WTC11 (cell line): ENCODE results near the gene GRM4. TPM values are rescaled to one million over a fixed set of nuclear protein-coding genes. Genes with fewer than 3 reads are reported as not detected.

Experiments
- ATAC-seq: fragments of 200-7000 bp; cut with Tn5 transposase; 2 replicates; pipeline ENCODE4 v1.10.0; 2021; ENCODE audit warnings: mild to moderate bottlenecking, moderate library complexity
- CTCF ChIA-PET: fragments of 300-600 bp; sonication (Branson Sonifier 250); formaldehyde crosslinking; loops from one replicate; lab custom pipeline; 2021; ENCODE audit warnings: antibody characterized with exemption; lab: Charles Lee
- POLR2A ChIA-PET: fragments of 350-600 bp; sonication (Branson Sonifier 250); formaldehyde crosslinking; loops from one replicate; lab custom pipeline; 2021; ENCODE audit warnings: antibody characterized with exemption; lab: Charles Lee
- DNase-seq: peaks from one replicate; pipeline ENCODE4 v3.0.0; 2021; ENCODE audit warnings: low spot score
- H3K27ac Mint-ChIP-seq: 2 replicates; pipeline ENCODE4 v1.8.0; 2021; ENCODE audit warnings: mixed read lengths
- H3K27me3 Mint-ChIP-seq: 2 replicates; pipeline ENCODE4 v1.8.0; 2021; ENCODE audit warnings: low read depth, mild to moderate bottlenecking, moderate library complexity, mixed read lengths
- H3K36me3 Mint-ChIP-seq: 2 replicates; pipeline ENCODE4 v1.8.0; 2021; ENCODE audit warnings: mixed read lengths
- H3K4me1 Mint-ChIP-seq: 2 replicates; pipeline ENCODE4 v1.8.0; 2022; ENCODE audit warnings: mixed read lengths
- H3K4me3 Mint-ChIP-seq: 2 replicates; pipeline ENCODE4 v1.8.0; 2021; ENCODE audit warnings: mild to moderate bottlenecking, moderate library complexity, mixed read lengths
- H3K9me3 Mint-ChIP-seq: 2 replicates; pipeline ENCODE4 v1.8.0; 2021; ENCODE audit warnings: mixed read lengths
- CREB1 ChIP-seq: sonication (generic); formaldehyde crosslinking; IDR thresholded peaks from 2 replicates; pipeline ENCODE4 v1.8.0; 2023; ENCODE audit warnings: mild to moderate bottlenecking, missing genetic modification reagents
- E2F1 ChIP-seq: sonication (generic); formaldehyde crosslinking; IDR thresholded peaks from 2 replicates; pipeline ENCODE4 v1.8.0; 2022; ENCODE audit warnings: mild to moderate bottlenecking, missing genetic modification reagents
- HMGA2 ChIP-seq: fragments of 250-450 bp; sonication (Bioruptor Pico); IDR thresholded peaks from 2 replicates; pipeline ENCODE4 v1.4.0; 2021; ENCODE audit warnings: mild to moderate bottlenecking, moderate library complexity
- JUN ChIP-seq: sonication (generic); formaldehyde crosslinking; IDR thresholded peaks from 2 replicates; pipeline ENCODE4 v1.8.0; 2023; ENCODE audit warnings: mild to moderate bottlenecking, missing genetic modification reagents
- MXD4 ChIP-seq: fragments of 250-450 bp; sonication (Bioruptor Pico); IDR thresholded peaks from 2 replicates; pipeline ENCODE4 v1.8.0; 2021; ENCODE audit warnings: mild to moderate bottlenecking, moderate library complexity, borderline replicate concordance
- NFATC4 ChIP-seq: fragments of 250-450 bp; sonication (Bioruptor Pico); IDR thresholded peaks from 2 replicates; pipeline ENCODE4 v1.9.0; 2021; ENCODE audit warnings: mild to moderate bottlenecking
- NR3C1 ChIP-seq: sonication (generic); formaldehyde crosslinking; conservative IDR thresholded peaks from 2 replicates; pipeline ENCODE4 v1.8.1; 2023; ENCODE audit warnings: low read depth, mild to moderate bottlenecking, missing genetic modification reagents
- OVOL2 ChIP-seq: fragments of 250-450 bp; sonication (Bioruptor Pico); IDR thresholded peaks from 2 replicates; pipeline ENCODE4 v1.9.0; 2021; ENCODE audit warnings: mild to moderate bottlenecking, borderline replicate concordance
- SMAD3 ChIP-seq: sonication (generic); formaldehyde crosslinking; IDR thresholded peaks from 2 replicates; pipeline ENCODE4 v1.8.0; 2022; ENCODE audit warnings: missing genetic modification reagents, mild to moderate bottlenecking, borderline replicate concordance
- TCF7 ChIP-seq: sonication (generic); formaldehyde crosslinking; IDR thresholded peaks from 2 replicates; pipeline ENCODE4 v1.8.0; 2022; ENCODE audit warnings: mild to moderate bottlenecking, low read depth, missing genetic modification reagents, moderate library complexity
- TEAD1 ChIP-seq: sonication (generic); formaldehyde crosslinking; IDR thresholded peaks from 2 replicates; pipeline ENCODE4 v1.8.0; 2022; ENCODE audit warnings: mild to moderate bottlenecking, missing genetic modification reagents
- TP53 ChIP-seq: sonication (generic); formaldehyde crosslinking; IDR thresholded peaks from 2 replicates; pipeline ENCODE4 v1.8.1; 2023; ENCODE audit warnings: mild to moderate bottlenecking, missing genetic modification reagents
- ZBTB43 ChIP-seq: sonication (generic); formaldehyde crosslinking; IDR thresholded peaks from 2 replicates; pipeline ENCODE4 v1.8.1; 2023; ENCODE audit warnings: mild to moderate bottlenecking, missing genetic modification reagents
- ZMAT4 ChIP-seq: fragments of 250-450 bp; sonication (Bioruptor Pico); IDR thresholded peaks from 2 replicates; pipeline ENCODE4 v1.9.0; 2021; ENCODE audit warnings: mild to moderate bottlenecking
- ZNF121 ChIP-seq: sonication (generic); formaldehyde crosslinking; IDR thresholded peaks from 2 replicates; pipeline ENCODE4 v1.8.0; 2023; ENCODE audit warnings: missing genetic modification reagents
- ZNF219 ChIP-seq: sonication (generic); formaldehyde crosslinking; IDR thresholded peaks from 2 replicates; pipeline ENCODE4 v1.8.0; 2023; ENCODE audit warnings: missing genetic modification reagents, mild to moderate bottlenecking, borderline replicate concordance
- ZNF263 ChIP-seq: sonication (generic); formaldehyde crosslinking; IDR thresholded peaks from 2 replicates; pipeline ENCODE4 v1.8.1; 2022; ENCODE audit warnings: low read depth, mild to moderate bottlenecking, moderate library complexity, missing genetic modification reagents
- ZNF281 ChIP-seq: sonication (generic); formaldehyde crosslinking; IDR thresholded peaks from 2 replicates; pipeline ENCODE4 v1.8.0; 2023; ENCODE audit warnings: mild to moderate bottlenecking, missing genetic modification reagents
- ZNF416 ChIP-seq: fragments of 250-450 bp; sonication (Bioruptor Pico); IDR thresholded peaks from 2 replicates; pipeline ENCODE4 v1.9.0; 2021; ENCODE audit warnings: mild to moderate bottlenecking, inconsistent platforms
- total RNA-seq: library from RNA; stranded (reverse); gene quantifications from 3 replicates; pipeline ENCODE4 v1.2.3, GENCODE V29; 2021
- TF ChIP-seq, protein P1 (sequence below): sonication (generic); formaldehyde crosslinking; IDR thresholded peaks from 2 replicates; pipeline ENCODE4 v1.8.0; 2022; ENCODE audit warnings: mild to moderate bottlenecking, missing genetic modification reagents
- TF ChIP-seq, protein P2 (sequence below): fragments of 250-450 bp; sonication (Bioruptor Pico); IDR thresholded peaks from 2 replicates; pipeline ENCODE4 v1.8.0; 2021; ENCODE audit warnings: mild to moderate bottlenecking
- TF ChIP-seq, protein P3 (sequence below): sonication (generic); formaldehyde crosslinking; IDR thresholded peaks from 2 replicates; pipeline ENCODE4 v1.8.0; 2022; ENCODE audit warnings: mild to moderate bottlenecking, missing genetic modification reagents

Gene GRM4
- total RNA-seq, 1 experiment from 2014 or later = 34.5 TPM

- TF ChIP-seq E2F1 (no peak), HMGA2 (CRISPR knock-in tag) (no peak), JUN (CRISPR knock-in tag) (no peak), CREB1 (CRISPR knock-in tag) (no peak), ZMAT4 (CRISPR knock-in tag) (no peak)
Observed at GRCh38 chr6:34094474-34095135, 51.3 kb downstream of the GRM4 start (continued).

- no peak for ATAC-seq
- no peak for TF ChIP-seq SMAD3 (CRISPR knock-in tag)
- TF ChIP-seq ZNF281 (CRISPR knock-in tag) = no peak
- TF ChIP-seq, protein P1, sequence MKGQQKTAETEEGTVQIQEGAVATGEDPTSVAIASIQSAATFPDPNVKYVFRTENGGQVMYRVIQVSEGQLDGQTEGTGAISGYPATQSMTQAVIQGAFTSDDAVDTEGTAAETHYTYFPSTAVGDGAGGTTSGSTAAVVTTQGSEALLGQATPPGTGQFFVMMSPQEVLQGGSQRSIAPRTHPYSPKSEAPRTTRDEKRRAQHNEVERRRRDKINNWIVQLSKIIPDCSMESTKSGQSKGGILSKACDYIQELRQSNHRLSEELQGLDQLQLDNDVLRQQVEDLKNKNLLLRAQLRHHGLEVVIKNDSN = no peak
- no peak for TF ChIP-seq TCF7 (CRISPR knock-in tag)
- TF ChIP-seq ZBTB43 (CRISPR knock-in tag) = no peak
- no peak for TF ChIP-seq TEAD1 (CRISPR knock-in tag)
- no peak for TF ChIP-seq NFATC4 (CRISPR knock-in tag)
- TF ChIP-seq, protein P2, sequence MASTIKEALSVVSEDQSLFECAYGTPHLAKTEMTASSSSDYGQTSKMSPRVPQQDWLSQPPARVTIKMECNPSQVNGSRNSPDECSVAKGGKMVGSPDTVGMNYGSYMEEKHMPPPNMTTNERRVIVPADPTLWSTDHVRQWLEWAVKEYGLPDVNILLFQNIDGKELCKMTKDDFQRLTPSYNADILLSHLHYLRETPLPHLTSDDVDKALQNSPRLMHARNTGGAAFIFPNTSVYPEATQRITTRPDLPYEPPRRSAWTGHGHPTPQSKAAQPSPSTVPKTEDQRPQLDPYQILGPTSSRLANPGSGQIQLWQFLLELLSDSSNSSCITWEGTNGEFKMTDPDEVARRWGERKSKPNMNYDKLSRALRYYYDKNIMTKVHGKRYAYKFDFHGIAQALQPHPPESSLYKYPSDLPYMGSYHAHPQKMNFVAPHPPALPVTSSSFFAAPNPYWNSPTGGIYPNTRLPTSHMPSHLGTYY = no peak
- TF ChIP-seq OVOL2 (CRISPR knock-in tag) = no peak
- TF ChIP-seq MXD4 (CRISPR knock-in tag) = no peak
- no peak for TF ChIP-seq NR3C1 (CRISPR knock-in tag)
- no peak for TF ChIP-seq TP53
- TF ChIP-seq ZNF416 (CRISPR knock-in tag) = no peak
- TF ChIP-seq, protein P3, sequence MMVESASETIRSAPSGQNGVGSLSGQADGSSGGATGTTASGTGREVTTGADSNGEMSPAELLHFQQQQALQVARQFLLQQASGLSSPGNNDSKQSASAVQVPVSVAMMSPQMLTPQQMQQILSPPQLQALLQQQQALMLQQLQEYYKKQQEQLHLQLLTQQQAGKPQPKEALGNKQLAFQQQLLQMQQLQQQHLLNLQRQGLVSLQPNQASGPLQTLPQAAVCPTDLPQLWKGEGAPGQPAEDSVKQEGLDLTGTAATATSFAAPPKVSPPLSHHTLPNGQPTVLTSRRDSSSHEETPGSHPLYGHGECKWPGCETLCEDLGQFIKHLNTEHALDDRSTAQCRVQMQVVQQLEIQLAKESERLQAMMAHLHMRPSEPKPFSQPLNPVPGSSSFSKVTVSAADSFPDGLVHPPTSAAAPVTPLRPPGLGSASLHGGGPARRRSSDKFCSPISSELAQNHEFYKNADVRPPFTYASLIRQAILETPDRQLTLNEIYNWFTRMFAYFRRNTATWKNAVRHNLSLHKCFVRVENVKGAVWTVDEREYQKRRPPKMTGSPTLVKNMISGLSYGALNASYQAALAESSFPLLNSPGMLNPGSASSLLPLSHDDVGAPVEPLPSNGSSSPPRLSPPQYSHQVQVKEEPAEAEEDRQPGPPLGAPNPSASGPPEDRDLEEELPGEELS (CRISPR knock-in tag) = no peak
- no peak for TF ChIP-seq ZNF121 (CRISPR knock-in tag)
- no peak for TF ChIP-seq ZNF263
- TF ChIP-seq ZNF219 (CRISPR knock-in tag) = no peak
- Mint-ChIP-seq H3K27ac (no peak overlapping the region), H3K27me3 (no peaks in the 10 kb centered on the region), H3K9me3 (no peaks in the 10 kb centered on the region), H3K4me3 (no peak overlapping the region), H3K36me3 (no peaks in the 10 kb centered on the region), H3K4me1 (peaks cover 36% of the 10 kb centered on the region)
- no peak for DNase-seq
- POLR2A ChIA-PET = no interaction called here
- CTCF ChIA-PET = interaction anchor here (0.6 to 1.4 kb wide), 5 partner anchors 32 to 126 kb away, joined by 3 to 5 read pairs (median 3); no protein-coding TSS in a partner anchor
Observed at GRCh38 chr6:34093854-34094430, 51.9 kb downstream of the GRM4 start.
